HEK293 (cell line): ENCODE measurements around the gene SH2D1A.

Experiments used
- CTCF ChIP-seq: fragments of 450-650 bp; formaldehyde crosslinking; IDR thresholded peaks from 2 replicates; pipeline ENCODE4 v1.5.1; 2016; ENCODE audit warnings: missing biosample characterization, missing genetic modification characterization
- ELK4 ChIP-seq: IDR thresholded peaks from 2 replicates; pipeline ENCODE4 v1.6.1; 2011; ENCODE audit warnings: mild to moderate bottlenecking, low read depth, low read length, borderline replicate concordance
- MYNN ChIP-seq: fragments of 450-650 bp; formaldehyde crosslinking; IDR thresholded peaks from 2 replicates; pipeline ENCODE4 v1.5.1; 2016; ENCODE audit warnings: missing biosample characterization, missing genetic modification characterization, borderline replicate concordance
- PRDM2 ChIP-seq: fragments of 450-650 bp; formaldehyde crosslinking; IDR thresholded peaks from 2 replicates; pipeline ENCODE4 v1.5.1; 2016; ENCODE audit warnings: missing biosample characterization, missing genetic modification characterization, borderline replicate concordance
- REST ChIP-seq: fragments of 450-650 bp; formaldehyde crosslinking; IDR thresholded peaks from 2 replicates; pipeline ENCODE4 v1.5.1; 2016; ENCODE audit warnings: missing biosample characterization, missing genetic modification characterization
- SP2 ChIP-seq: fragments of 450-650 bp; formaldehyde crosslinking; IDR thresholded peaks from 2 replicates; pipeline ENCODE4 v1.5.1; 2016; ENCODE audit warnings: missing biosample characterization, missing genetic modification characterization
- YY1 ChIP-seq: fragments of 450-650 bp; formaldehyde crosslinking; IDR thresholded peaks from 2 replicates; pipeline ENCODE4 v1.5.1; 2018; ENCODE audit warnings: missing biosample characterization, missing genetic modification characterization
- ZNF510 ChIP-seq: fragments of 450-650 bp; formaldehyde crosslinking; IDR thresholded peaks from 2 replicates; pipeline ENCODE4 v1.5.1; 2018; ENCODE audit warnings: mild to moderate bottlenecking, missing genetic modification characterization, missing biosample characterization; ENCODE audit not compliant: insufficient replicate concordance
- ZNF670 ChIP-seq: fragments of 450-650 bp; formaldehyde crosslinking; IDR thresholded peaks from 2 replicates; pipeline ENCODE4 v1.5.1; 2016; ENCODE audit warnings: missing biosample characterization, missing genetic modification characterization, low read depth

- no peak for TF ChIP-seq ZNF670 (tag by site-specific recombination)
- TF ChIP-seq CTCF (tag by site-specific recombination) = no peak
- no peak for TF ChIP-seq ELK4
- TF ChIP-seq SP2 (tag by site-specific recombination) = no peak
- TF ChIP-seq REST (tag by site-specific recombination) = no peak
- no peak for TF ChIP-seq YY1
- no peak for TF ChIP-seq MYNN (tag by site-specific recombination)
- TF ChIP-seq PRDM2 = no peak
- no peak for TF ChIP-seq ZNF510 (tag by site-specific recombination)
Observed at GRCh38 chrX:124393238-124393637, 46.9 kb downstream of the SH2D1A start.
